HCT116 (cell line): ENCODE data around the gene SNAPC2. TPM values are rescaled to one million over a fixed set of nuclear protein-coding genes. Genes with fewer than 3 reads are reported as not detected.

Experiments
- ATAC-seq: fragments of 200-7000 bp; cut with Tn5 transposase; 2 replicates; pipeline ENCODE4 v1.9.1; 2020; ENCODE audit warnings: mild to moderate bottlenecking, moderate library complexity
- BruUV-seq: library from RNA; stranded (reverse); fragments of 400-500 nt; replicated peaks from 2 replicates; lab custom pipeline; 2021; lab: Mats Ljungman, UMichigan
- CTCF ChIA-PET: fragments of 300-600 bp; sonication (Branson Sonifier 250); formaldehyde crosslinking; loops from one replicate; lab custom pipeline; 2021; ENCODE audit warnings: antibody characterized with exemption; lab: Charles Lee
- POLR2A ChIA-PET: fragments of 300-600, 350-600 bp; sonication (Branson Sonifier 250); formaldehyde crosslinking; loops from one replicate; lab custom pipeline; 2021; ENCODE audit warnings: antibody characterized with exemption; lab: Charles Lee
- RAD21 ChIA-PET, 2 experiments: fragments of 300-600 bp; sonication (Branson Sonifier 250); formaldehyde crosslinking; loops; one replicate each; lab custom pipeline; 2023; ENCODE audit warnings: low total read pairs in 2 of 2; ENCODE audit not compliant: uncharacterized antibody in 2 of 2, unreplicated experiment in 2 of 2, low non-redundant PET in 1 of 2; lab: Charles Lee
- DNase-seq: peaks from one replicate; pipeline ENCODE4 v3.0.0-alpha.2; 2010; ENCODE audit warnings: low read depth, low spot score
- H2AFZ ChIP-seq: fragments of 200-600 bp; shearing (Covaris generic), sonication (generic); 2 replicates; pipeline ENCODE4 v1.6.1; 2017; ENCODE audit warnings: low read depth, mixed run types, mixed read lengths, antibody characterized with exemption, low read length; ENCODE audit not compliant: poor library complexity, severe bottlenecking
- H3K27ac ChIP-seq: 2 replicates; pipeline ENCODE4 v1.5.1; 2012; ENCODE audit warnings: low read depth, low read length
- H3K27me3 ChIP-seq: fragments of 200-600 bp; sonication (generic); 2 replicates; pipeline ENCODE4 v1.6.1; 2016; ENCODE audit warnings: mixed run types, low read length, mixed read lengths; ENCODE audit not compliant: insufficient read depth
- H3K36me3 ChIP-seq, 2 experiments: fragments of 200-500 bp in 1 of 2; fragments of 200-600 bp in 1 of 2; sonication (Bioruptor generic) in 1 of 2; sonication (generic) in 1 of 2; 2 replicates each; pipeline versions ENCODE4 v1.5.1 to v1.6.1; 2014 to 2016; ENCODE audit warnings: low read length in 2 of 2, inconsistent platforms in 1 of 2, mixed read lengths in 1 of 2, mixed run types in 1 of 2; ENCODE audit not compliant: insufficient read depth in 2 of 2, control insufficient read depth in 1 of 2
- H3K4me1 ChIP-seq, 2 experiments: fragments of 200-600 bp in 1 of 2; sonication (generic) in 1 of 2; 2 replicates each; pipeline versions ENCODE4 v1.5.1 to v1.6.1; 2012 to 2017; ENCODE audit warnings: low read length in 2 of 2, inconsistent platforms in 1 of 2, mild to moderate bottlenecking in 1 of 2, mixed read lengths in 1 of 2, mixed run types in 1 of 2, moderate library complexity in 1 of 2; ENCODE audit not compliant: insufficient read depth in 2 of 2, control insufficient read depth in 1 of 2
- H3K4me2 ChIP-seq: fragments of 200-600 bp; sonication (generic); 2 replicates; pipeline ENCODE4 v1.6.1; 2017; ENCODE audit warnings: mixed run types, low read length, mixed read lengths
- H3K4me3 ChIP-seq, 2 experiments: fragments of 200-600 bp in 1 of 2; sonication (generic) in 1 of 2; replicated peaks in 1 of 2; 2 replicates each; pipeline ENCODE4 v1.5.1; 2011 to 2016; ENCODE audit warnings: low read length in 2 of 2, control low read depth in 1 of 2, low read depth in 1 of 2, mild to moderate bottlenecking in 1 of 2, mixed read lengths in 1 of 2, mixed run types in 1 of 2
- H3K79me2 ChIP-seq: fragments of 200-600 bp; sonication (generic); 2 replicates; pipeline ENCODE4 v1.6.1; 2017; ENCODE audit warnings: mild to moderate bottlenecking, mixed run types, low read length, moderate library complexity, mixed read lengths; ENCODE audit not compliant: insufficient read depth
- H3K9ac ChIP-seq: fragments of 200-600 bp; sonication (generic); 2 replicates; pipeline ENCODE4 v1.6.1; 2016; ENCODE audit warnings: low read length, mixed read lengths
- H3K9me2 ChIP-seq: fragments of 200-600 bp; sonication (generic), shearing (Covaris generic); 2 replicates; pipeline ENCODE4 v1.6.1; 2017; ENCODE audit warnings: mixed run types, mild to moderate bottlenecking, moderate library complexity; ENCODE audit not compliant: insufficient read depth
- H3K9me3 ChIP-seq, 2 experiments: fragments of 200-500 bp in 1 of 2; fragments of 200-600 bp in 1 of 2; sonication (Bioruptor generic) in 1 of 2; sonication (generic) in 1 of 2; 2 replicates each; pipeline ENCODE4 v1.6.1; 2014 to 2017; ENCODE audit warnings: low read length in 2 of 2, mixed read lengths in 2 of 2, inconsistent platforms in 1 of 2, low read depth in 1 of 2, mild to moderate bottlenecking in 1 of 2, mixed run types in 1 of 2, moderate library complexity in 1 of 2; ENCODE audit not compliant: control insufficient read depth in 1 of 2, insufficient read depth in 1 of 2
- H4K20me1 ChIP-seq: fragments of 200-600 bp; sonication (generic), shearing (Covaris generic); 2 replicates; pipeline ENCODE4 v1.6.1; 2017; ENCODE audit warnings: mixed run types, mild to moderate bottlenecking, moderate library complexity; ENCODE audit not compliant: insufficient read depth
- CBX3 ChIP-seq: IDR thresholded peaks from 2 replicates; pipeline ENCODE4 v1.6.1; 2012; ENCODE audit warnings: low read depth
- CEBPB ChIP-seq: IDR thresholded peaks from 2 replicates; pipeline ENCODE4 v1.6.1; 2012; ENCODE audit warnings: low read depth
- EGR1 ChIP-seq: IDR thresholded peaks from 2 replicates; pipeline ENCODE4 v1.6.1; 2012; ENCODE audit warnings: low read depth
- EZH2 ChIP-seq: fragments of 200-600 bp; sonication (generic); IDR thresholded peaks from 2 replicates; pipeline ENCODE4 v1.6.1; 2017; ENCODE audit warnings: antibody characterized with exemption, mixed run types
- JUND ChIP-seq: IDR thresholded peaks from 2 replicates; pipeline ENCODE4 v1.6.1; 2012
- POLR2AphosphoS5 ChIP-seq: IDR thresholded peaks from 2 replicates; pipeline ENCODE4 v1.6.1; 2011; ENCODE audit warnings: mild to moderate bottlenecking, low read depth, low read length, moderate library complexity
- YY1 ChIP-seq: IDR thresholded peaks from 2 replicates; pipeline ENCODE4 v1.6.1; 2011; ENCODE audit warnings: low read length, low read depth, moderate library complexity, mild to moderate bottlenecking; ENCODE audit not compliant: insufficient replicate concordance; ENCODE audit errors: extremely low read depth
- intact Hi-C: fragments of 100-400 bp; cut with micrococcal nuclease; formaldehyde crosslinking; loops from 2 replicates; pipeline ENCODE4 v1.10.0; 2022
- total RNA-seq: library from RNA; stranded (reverse); gene quantifications from one replicate; pipeline ENCODE4 v1.2.1, GENCODE V29; 2021; ENCODE audit not compliant: unreplicated experiment
- TF ChIP-seq, protein P1 (sequence below): IDR thresholded peaks from 2 replicates; pipeline ENCODE4 v1.6.1; 2012; ENCODE audit warnings: low read depth
- TF ChIP-seq, protein P2 (sequence below): IDR thresholded peaks from 2 replicates; pipeline ENCODE4 v1.6.1; 2012

The SNAPC2 gene
- total RNA-seq, 1 experiment from 2014 or later = 42.9 TPM

DNA sequence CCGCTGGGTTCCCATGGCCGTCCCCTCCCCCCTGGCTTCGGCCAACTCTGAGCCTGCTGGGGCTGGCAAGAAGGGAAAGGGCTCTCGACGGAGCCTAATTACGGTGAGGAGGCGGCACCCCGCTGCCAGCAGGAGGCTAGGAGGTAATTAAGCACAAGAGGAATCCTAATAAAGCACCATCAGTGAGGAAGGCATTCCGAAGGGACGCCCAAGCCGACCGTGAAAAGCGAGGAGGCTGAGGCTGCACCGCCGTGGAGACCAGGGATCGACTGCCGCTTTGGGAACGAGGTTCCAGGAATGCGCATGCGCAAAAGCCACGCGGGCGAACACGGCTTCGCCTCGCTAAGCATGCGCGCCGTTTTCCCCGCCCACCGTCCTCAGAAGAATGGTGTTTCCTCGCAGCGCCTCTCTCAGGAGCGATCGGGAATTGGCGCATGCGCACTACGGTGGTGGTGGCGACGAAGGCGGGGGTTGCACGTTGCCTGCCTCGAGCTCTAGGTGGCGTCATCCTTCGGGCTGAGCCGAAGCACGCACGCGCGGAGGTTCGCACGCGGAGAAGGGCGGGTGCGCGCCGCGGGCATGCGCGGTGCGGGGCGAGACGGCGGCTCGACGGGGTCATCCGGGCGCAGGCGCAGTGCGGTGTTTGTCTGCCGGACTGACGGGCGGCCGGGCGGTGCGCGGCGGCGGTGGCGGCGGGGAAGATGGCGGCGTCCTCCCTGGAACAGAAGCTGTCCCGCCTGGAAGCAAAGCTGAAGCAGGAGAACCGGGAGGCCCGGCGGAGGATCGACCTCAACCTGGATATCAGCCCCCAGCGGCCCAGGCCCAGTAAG is 16.7 kb upstream of the SNAPC2 start, which contains the start of gene MAP2K7 (continued):
- TF ChIP-seq, protein P1, sequence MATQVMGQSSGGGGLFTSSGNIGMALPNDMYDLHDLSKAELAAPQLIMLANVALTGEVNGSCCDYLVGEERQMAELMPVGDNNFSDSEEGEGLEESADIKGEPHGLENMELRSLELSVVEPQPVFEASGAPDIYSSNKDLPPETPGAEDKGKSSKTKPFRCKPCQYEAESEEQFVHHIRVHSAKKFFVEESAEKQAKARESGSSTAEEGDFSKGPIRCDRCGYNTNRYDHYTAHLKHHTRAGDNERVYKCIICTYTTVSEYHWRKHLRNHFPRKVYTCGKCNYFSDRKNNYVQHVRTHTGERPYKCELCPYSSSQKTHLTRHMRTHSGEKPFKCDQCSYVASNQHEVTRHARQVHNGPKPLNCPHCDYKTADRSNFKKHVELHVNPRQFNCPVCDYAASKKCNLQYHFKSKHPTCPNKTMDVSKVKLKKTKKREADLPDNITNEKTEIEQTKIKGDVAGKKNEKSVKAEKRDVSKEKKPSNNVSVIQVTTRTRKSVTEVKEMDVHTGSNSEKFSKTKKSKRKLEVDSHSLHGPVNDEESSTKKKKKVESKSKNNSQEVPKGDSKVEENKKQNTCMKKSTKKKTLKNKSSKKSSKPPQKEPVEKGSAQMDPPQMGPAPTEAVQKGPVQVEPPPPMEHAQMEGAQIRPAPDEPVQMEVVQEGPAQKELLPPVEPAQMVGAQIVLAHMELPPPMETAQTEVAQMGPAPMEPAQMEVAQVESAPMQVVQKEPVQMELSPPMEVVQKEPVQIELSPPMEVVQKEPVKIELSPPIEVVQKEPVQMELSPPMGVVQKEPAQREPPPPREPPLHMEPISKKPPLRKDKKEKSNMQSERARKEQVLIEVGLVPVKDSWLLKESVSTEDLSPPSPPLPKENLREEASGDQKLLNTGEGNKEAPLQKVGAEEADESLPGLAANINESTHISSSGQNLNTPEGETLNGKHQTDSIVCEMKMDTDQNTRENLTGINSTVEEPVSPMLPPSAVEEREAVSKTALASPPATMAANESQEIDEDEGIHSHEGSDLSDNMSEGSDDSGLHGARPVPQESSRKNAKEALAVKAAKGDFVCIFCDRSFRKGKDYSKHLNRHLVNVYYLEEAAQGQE = no peak
- TF ChIP-seq CBX3 = no peak

DNA sequence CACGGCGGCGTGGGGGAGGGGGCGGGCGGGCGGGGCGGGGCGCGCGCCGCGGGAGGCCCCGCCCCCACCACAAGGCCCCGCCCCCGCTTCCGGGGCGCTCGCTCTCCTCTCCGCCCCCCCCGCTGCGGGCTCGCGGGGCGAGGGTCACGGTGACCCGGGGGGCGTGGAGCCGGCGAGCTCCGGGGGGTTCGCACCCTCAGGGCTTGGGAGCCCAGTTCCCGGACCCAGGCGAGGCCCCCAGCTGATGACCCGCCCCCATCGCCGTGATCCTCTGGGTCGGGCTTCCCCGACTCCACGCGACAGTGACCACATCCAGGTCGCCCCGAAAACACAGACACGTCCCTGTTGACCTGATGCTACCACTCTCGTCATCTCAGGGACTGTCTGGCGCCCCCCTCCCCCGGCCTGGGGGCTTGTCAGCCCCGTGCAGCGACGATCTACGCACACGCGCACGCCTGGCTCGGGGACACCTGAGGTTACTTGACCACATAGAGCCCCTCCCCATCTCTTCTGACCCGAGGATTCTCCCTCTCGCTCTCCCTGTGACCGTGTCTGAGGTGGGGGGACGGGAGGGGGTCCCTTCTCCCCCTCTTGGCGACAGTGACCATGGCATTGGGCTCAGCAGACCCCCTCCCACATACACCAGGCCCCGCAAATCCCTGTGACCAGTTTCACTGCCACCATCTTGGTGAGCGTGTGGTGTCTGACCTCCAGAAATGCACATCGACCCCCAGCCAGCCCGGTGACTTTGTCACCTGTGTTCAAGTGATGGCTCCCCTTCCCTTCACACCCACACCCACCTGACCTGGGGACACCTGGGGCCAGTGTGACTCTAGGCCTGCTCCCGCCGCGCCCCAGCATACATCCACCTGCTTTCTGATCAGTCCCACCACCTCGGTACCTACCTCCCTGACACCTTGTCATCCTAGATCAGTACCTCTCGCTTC is 15.8 kb upstream of the SNAPC2 start:
- H4K20me1 ChIP-seq = no peaks in the 10 kb centered on the region
- H3K36me3 ChIP-seq = peaks cover 0 to under 1% of the 10 kb centered on the region in 2 experiments; a peak in 2 of 4 replicates
- peak overlapping the region; percentile 97 for H3K9ac ChIP-seq
- ChIA-PET RAD21 (interaction anchor here in 1 of 2 experiments (1.0 kb wide), 1 partner anchor 36 kb away, joined by 4 read pairs; no protein-coding TSS in a partner anchor), POLR2A (interaction anchor here (0.6 to 2.1 kb wide), 5 partner anchors 13 to 35 kb away, joined by 3 to 11 read pairs (median 8); partner anchors contain the start of genes LRRC8E and SNAPC2), CTCF (interaction anchor here (0.7 to 1.2 kb wide), 12 partner anchors 9 to 609 kb away, joined by 3 to 18 read pairs (median 4); partner anchors contain the start of genes SNAPC2 and ZNF414)
- H3K79me2 ChIP-seq = peaks cover 63% of the 10 kb centered on the region
- BruUV-seq = TSS peak; percentile 46
- H3K27me3 ChIP-seq = no peaks in the 10 kb centered on the region
- peak overlapping the region; percentile 97 for H3K4me2 ChIP-seq
- peak overlapping the region; percentile 92 for H3K27ac ChIP-seq
- H2AFZ ChIP-seq = no peak overlapping the region
- intact Hi-C loops = no loop called here
- no peak for TF ChIP-seq JUND
- no peak for TF ChIP-seq EGR1
- no peak for TF ChIP-seq EZH2
- TF ChIP-seq YY1 = no peak
- no peak; the same call in 1 of the 2 replicates for TF ChIP-seq POLR2AphosphoS5
- TF ChIP-seq CEBPB = no peak
- TF ChIP-seq, protein P2, sequence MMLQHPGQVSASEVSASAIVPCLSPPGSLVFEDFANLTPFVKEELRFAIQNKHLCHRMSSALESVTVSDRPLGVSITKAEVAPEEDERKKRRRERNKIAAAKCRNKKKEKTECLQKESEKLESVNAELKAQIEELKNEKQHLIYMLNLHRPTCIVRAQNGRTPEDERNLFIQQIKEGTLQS = no peak
- H3K4me1 ChIP-seq = peaks cover 3 to 30% of the 10 kb centered on the region in 2 experiments; a peak in 2 of 4 replicates
- peak overlapping the region; percentile 72 to 97 for H3K4me3 ChIP-seq
- ATAC-seq (peak; percentile 45), DNase-seq (no peak)
- H3K9me3 ChIP-seq = no peaks in the 10 kb centered on the region
- no peaks in the 10 kb centered on the region for H3K9me2 ChIP-seq
